ENCODE data around the gene RHD. TPM values are rescaled to one million over a fixed set of nuclear protein-coding genes. Genes with fewer than 3 reads are reported as not detected.
"Not testable (repeated sequence)": the region's sequence is repeated elsewhere in the genome, so short reads cannot be mapped to it uniquely, and the experiment has no call there.

RHD gene
- total RNA-seq, 1 donor from 2014 or later = 0.38 TPM

- not testable (repeated sequence) for H3K27ac Mint-ChIP-seq (ENCODE audit: unreplicated experiment); DNase-seq (ENCODE audit: low spot score); H3K9me3 Mint-ChIP-seq (ENCODE audit: unreplicated experiment); H3K4me1 Mint-ChIP-seq (ENCODE audit: unreplicated experiment); H3K27me3 Mint-ChIP-seq (ENCODE audit: unreplicated experiment); H3K36me3 Mint-ChIP-seq (ENCODE audit: low read depth, unreplicated experiment); H3K4me3 Mint-ChIP-seq (ENCODE audit: unreplicated experiment)
These were observed 22.8 kb downstream of the RHD start for GRCh38 chr1:25294889-25295826.

- H3K4me1 Mint-ChIP-seq (ENCODE audit: unreplicated experiment); H3K36me3 Mint-ChIP-seq (ENCODE audit: low read depth, unreplicated experiment); H3K27ac Mint-ChIP-seq (ENCODE audit: unreplicated experiment); H3K4me3 Mint-ChIP-seq (ENCODE audit: unreplicated experiment); H3K9me3 Mint-ChIP-seq (ENCODE audit: unreplicated experiment); H3K27me3 Mint-ChIP-seq (ENCODE audit: unreplicated experiment); DNase-seq (ENCODE audit: low spot score): not testable (repeated sequence)
These were observed 24.2 kb downstream of the RHD start for GRCh38 chr1:25296501-25296900.

GRCh38 chr1:25300729-25301128, 28.4 kb downstream of the RHD start:
- H3K27me3 Mint-ChIP-seq (ENCODE audit: unreplicated experiment); H3K36me3 Mint-ChIP-seq (ENCODE audit: low read depth, unreplicated experiment); H3K9me3 Mint-ChIP-seq (ENCODE audit: unreplicated experiment); DNase-seq (ENCODE audit: low spot score); H3K4me1 Mint-ChIP-seq (ENCODE audit: unreplicated experiment); H3K4me3 Mint-ChIP-seq (ENCODE audit: unreplicated experiment); H3K27ac Mint-ChIP-seq (ENCODE audit: unreplicated experiment): not testable (repeated sequence)

GRCh38 chr1:25302330-25302729, 30.0 kb downstream of the RHD start:
- H3K9me3 Mint-ChIP-seq (ENCODE audit: unreplicated experiment); DNase-seq (ENCODE audit: low spot score); H3K27me3 Mint-ChIP-seq (ENCODE audit: unreplicated experiment); H3K4me1 Mint-ChIP-seq (ENCODE audit: unreplicated experiment); H3K27ac Mint-ChIP-seq (ENCODE audit: unreplicated experiment); H3K36me3 Mint-ChIP-seq (ENCODE audit: low read depth, unreplicated experiment); H3K4me3 Mint-ChIP-seq (ENCODE audit: unreplicated experiment): not testable (repeated sequence)

- H3K4me1 Mint-ChIP-seq (ENCODE audit: unreplicated experiment); H3K36me3 Mint-ChIP-seq (ENCODE audit: low read depth, unreplicated experiment); DNase-seq (ENCODE audit: low spot score); H3K27ac Mint-ChIP-seq (ENCODE audit: unreplicated experiment); H3K4me3 Mint-ChIP-seq (ENCODE audit: unreplicated experiment); H3K27me3 Mint-ChIP-seq (ENCODE audit: unreplicated experiment); H3K9me3 Mint-ChIP-seq (ENCODE audit: unreplicated experiment): not testable (repeated sequence)
These were observed 32.6 kb downstream of the RHD start for GRCh38 chr1:25304936-25305335.

GRCh38 chr1:25308168-25308567, 35.9 kb downstream of the RHD start:
- not testable (repeated sequence) for DNase-seq (ENCODE audit: low spot score); H3K36me3 Mint-ChIP-seq (ENCODE audit: low read depth, unreplicated experiment); H3K9me3 Mint-ChIP-seq (ENCODE audit: unreplicated experiment); H3K27me3 Mint-ChIP-seq (ENCODE audit: unreplicated experiment); H3K4me1 Mint-ChIP-seq (ENCODE audit: unreplicated experiment); H3K4me3 Mint-ChIP-seq (ENCODE audit: unreplicated experiment); H3K27ac Mint-ChIP-seq (ENCODE audit: unreplicated experiment)

- H3K4me1 Mint-ChIP-seq (ENCODE audit: unreplicated experiment); H3K36me3 Mint-ChIP-seq (ENCODE audit: low read depth, unreplicated experiment); H3K9me3 Mint-ChIP-seq (ENCODE audit: unreplicated experiment); H3K27ac Mint-ChIP-seq (ENCODE audit: unreplicated experiment); DNase-seq (ENCODE audit: low spot score); H3K27me3 Mint-ChIP-seq (ENCODE audit: unreplicated experiment); H3K4me3 Mint-ChIP-seq (ENCODE audit: unreplicated experiment): not testable (repeated sequence)
These were observed 36.8 kb downstream of the RHD start for GRCh38 chr1:25309085-25309484.

- not testable (repeated sequence) for H3K27me3 Mint-ChIP-seq (ENCODE audit: unreplicated experiment); H3K9me3 Mint-ChIP-seq (ENCODE audit: unreplicated experiment); DNase-seq (ENCODE audit: low spot score); H3K36me3 Mint-ChIP-seq (ENCODE audit: low read depth, unreplicated experiment); H3K27ac Mint-ChIP-seq (ENCODE audit: unreplicated experiment); H3K4me1 Mint-ChIP-seq (ENCODE audit: unreplicated experiment); H3K4me3 Mint-ChIP-seq (ENCODE audit: unreplicated experiment)
These were observed 37.2 kb downstream of the RHD start for GRCh38 chr1:25309486-25309885.

GRCh38 chr1:25312806-25313470, 40.6 kb downstream of the RHD start:
- H3K4me1 Mint-ChIP-seq (ENCODE audit: unreplicated experiment); H3K27ac Mint-ChIP-seq (ENCODE audit: unreplicated experiment); H3K4me3 Mint-ChIP-seq (ENCODE audit: unreplicated experiment); H3K9me3 Mint-ChIP-seq (ENCODE audit: unreplicated experiment); H3K36me3 Mint-ChIP-seq (ENCODE audit: low read depth, unreplicated experiment); H3K27me3 Mint-ChIP-seq (ENCODE audit: unreplicated experiment); DNase-seq (ENCODE audit: low spot score): not testable (repeated sequence)

- not testable (repeated sequence) for H3K4me1 Mint-ChIP-seq (ENCODE audit: unreplicated experiment); H3K27ac Mint-ChIP-seq (ENCODE audit: unreplicated experiment); H3K9me3 Mint-ChIP-seq (ENCODE audit: unreplicated experiment); DNase-seq (ENCODE audit: low spot score); H3K4me3 Mint-ChIP-seq (ENCODE audit: unreplicated experiment); H3K36me3 Mint-ChIP-seq (ENCODE audit: low read depth, unreplicated experiment); H3K27me3 Mint-ChIP-seq (ENCODE audit: unreplicated experiment)
These were observed 48.1 kb downstream of the RHD start for GRCh38 chr1:25320314-25320938.

GRCh38 chr1:25322127-25322526, 49.8 kb downstream of the RHD start:
- not testable (repeated sequence) for H3K9me3 Mint-ChIP-seq (ENCODE audit: unreplicated experiment); H3K4me3 Mint-ChIP-seq (ENCODE audit: unreplicated experiment); H3K27me3 Mint-ChIP-seq (ENCODE audit: unreplicated experiment); H3K36me3 Mint-ChIP-seq (ENCODE audit: low read depth, unreplicated experiment); H3K4me1 Mint-ChIP-seq (ENCODE audit: unreplicated experiment); H3K27ac Mint-ChIP-seq (ENCODE audit: unreplicated experiment); DNase-seq (ENCODE audit: low spot score)

GRCh38 chr1:25324407-25324806, 52.1 kb downstream of the RHD start:
- not testable (repeated sequence) for H3K4me1 Mint-ChIP-seq (ENCODE audit: unreplicated experiment); H3K27ac Mint-ChIP-seq (ENCODE audit: unreplicated experiment); H3K4me3 Mint-ChIP-seq (ENCODE audit: unreplicated experiment); H3K27me3 Mint-ChIP-seq (ENCODE audit: unreplicated experiment); H3K9me3 Mint-ChIP-seq (ENCODE audit: unreplicated experiment); H3K36me3 Mint-ChIP-seq (ENCODE audit: low read depth, unreplicated experiment); DNase-seq (ENCODE audit: low spot score)

Measured in endothelial cell (in vitro differentiated cells).